GM19351 (cell line): ENCODE data around the gene TEX28.
"Not testable (repeated sequence)": the region's sequence is repeated elsewhere in the genome, so short reads cannot be mapped to it uniquely, and the experiment has no call there.

ENCODE experiments used
- ATAC-seq: cut with Tn5 transposase; IDR thresholded peaks from one replicate; pipeline ENCODE4 v1.9.1; 2021; ENCODE audit warnings: mild to moderate bottlenecking, moderate library complexity; ENCODE audit not compliant: unreplicated experiment

Gene TEX28

DNA sequence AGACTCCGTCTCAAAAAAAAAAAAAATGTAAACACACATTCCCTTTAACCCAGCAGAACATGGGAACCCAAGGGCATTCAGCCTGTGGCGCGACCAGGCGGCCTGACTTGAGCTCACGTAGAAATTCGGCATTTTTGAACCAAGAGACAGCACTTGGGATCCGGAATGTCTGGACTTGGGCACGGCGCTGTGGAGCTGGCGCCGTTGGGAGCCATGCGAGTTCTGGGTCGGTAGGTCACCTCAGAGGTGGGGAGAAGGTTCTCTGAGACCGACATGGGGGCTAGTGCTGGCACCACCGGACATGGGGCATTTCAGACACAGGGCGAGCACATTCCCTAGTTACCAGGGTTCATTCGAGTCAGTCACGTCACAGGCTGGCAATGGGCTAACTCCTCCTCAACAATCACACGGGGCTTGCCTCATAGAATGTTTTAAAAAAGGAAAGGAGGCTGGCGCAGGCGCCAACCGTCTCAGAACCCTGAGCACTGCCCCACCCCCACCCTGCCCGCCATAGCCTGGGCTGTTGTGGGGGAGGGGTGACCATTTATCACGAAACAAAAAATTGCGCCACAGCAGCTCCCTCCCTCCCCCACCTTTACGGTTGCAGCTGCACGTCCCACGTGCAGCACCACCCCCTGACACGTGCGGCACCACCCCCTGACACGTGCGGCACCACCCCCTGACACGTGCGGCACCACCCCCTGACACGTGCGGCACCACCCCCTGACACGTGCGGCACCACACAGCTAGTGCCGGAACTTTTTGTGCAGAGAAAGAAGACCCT, at the start of gene TEX28:
Gene TEX28, minus strand, starts transcription at position 334 of the 784 bp plus-strand sequence. CDS start 3,007 bp downstream, outside the sequence.
- no peak for ATAC-seq

DNA sequence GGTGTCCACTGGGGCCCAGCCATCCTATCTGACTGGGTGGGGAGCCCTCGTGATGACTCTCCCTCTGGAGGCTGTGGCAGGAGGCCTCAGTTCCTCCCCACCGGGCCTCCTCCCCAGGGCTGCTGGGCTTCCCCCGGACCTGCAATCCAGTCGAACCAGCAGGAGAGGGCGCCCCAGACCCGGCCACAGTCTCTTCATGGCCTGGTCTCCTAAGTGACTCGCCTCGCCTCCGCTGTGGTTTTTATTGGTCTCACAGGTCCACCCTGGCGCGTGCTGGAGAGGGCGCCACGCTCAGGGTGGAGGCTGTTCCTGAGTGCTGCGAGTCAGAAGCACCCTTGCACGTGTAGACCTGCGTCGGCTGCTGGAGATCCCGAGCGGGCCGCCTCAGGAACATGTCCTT, 48.7 kb upstream of the TEX28 start:
- ATAC-seq, result peak; percentile 34

- ATAC-seq, result not testable (repeated sequence)
Observed at GRCh38 chrX:154343063-154343462, 48.1 kb upstream of the TEX28 start.

DNA sequence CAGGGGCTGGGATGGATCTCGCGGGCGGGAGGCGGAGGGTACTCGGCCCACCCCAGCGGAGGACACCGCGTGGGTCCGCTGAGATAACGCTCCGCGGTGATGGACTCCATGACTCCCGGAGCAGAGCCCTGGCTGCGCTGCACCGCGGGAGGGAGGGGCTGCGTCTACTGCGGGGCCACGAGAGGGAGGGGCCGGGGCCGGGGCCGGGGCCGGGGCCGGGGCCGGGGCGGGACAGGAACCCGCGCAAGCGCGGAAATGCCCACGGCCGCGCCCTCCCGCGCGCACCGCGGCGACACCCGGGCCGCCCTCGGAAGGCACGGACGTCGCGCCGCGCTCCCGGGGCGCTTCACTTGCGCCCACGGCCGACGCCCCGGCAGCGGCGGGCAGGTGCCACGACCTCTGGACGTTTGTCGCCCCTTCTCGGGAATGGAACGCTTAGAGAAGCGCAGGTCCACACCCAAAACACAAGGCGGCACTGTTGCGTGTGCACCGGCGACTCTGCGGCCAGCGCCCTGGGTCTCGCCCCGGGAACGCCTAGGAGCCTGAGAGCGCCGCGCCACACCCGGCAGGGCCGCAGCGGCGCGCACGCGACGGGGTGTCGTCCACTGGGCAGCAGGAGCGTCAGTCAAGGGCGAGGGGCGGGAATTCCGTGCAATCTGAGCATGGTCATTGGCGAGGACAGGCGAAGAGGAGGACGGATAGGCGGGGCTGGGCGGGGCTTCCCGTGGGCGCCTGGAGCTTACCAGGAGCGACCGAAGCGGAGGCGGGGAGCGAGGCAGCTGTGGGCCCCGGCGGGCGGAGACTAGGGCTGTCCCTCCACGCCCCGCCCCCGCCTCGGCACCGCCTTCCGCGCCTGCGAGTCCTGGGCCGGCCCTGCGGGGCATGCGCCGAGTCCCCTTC, 46.7 kb upstream of the TEX28 start:
- peak; percentile 65 for ATAC-seq

GRCh38 chrX:154334496-154334895, 39.6 kb upstream of the TEX28 start:
- no peak for ATAC-seq

DNA sequence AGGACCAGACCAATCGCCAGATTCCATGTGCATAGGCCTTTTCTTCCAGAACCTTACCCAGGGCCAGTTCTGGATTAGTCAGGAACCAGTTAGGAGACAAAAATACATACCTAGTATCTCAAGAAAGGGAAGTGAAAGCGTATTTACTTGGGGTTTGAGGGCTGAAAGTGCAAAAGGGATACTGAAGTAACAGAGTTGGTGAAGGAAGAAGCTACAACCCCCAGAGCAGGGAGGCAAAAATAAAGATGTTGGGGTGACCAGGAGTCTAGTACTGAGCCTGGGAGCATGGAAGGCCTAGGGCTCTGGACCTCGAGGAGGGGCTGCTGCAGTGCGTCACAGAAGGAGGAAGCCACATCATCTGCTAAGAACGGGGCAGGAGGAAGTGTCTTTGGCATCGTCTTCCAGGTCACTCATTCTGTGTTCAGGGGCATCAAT, 38.9 kb upstream of the TEX28 start:
- peak; percentile 74 for ATAC-seq

DNA sequence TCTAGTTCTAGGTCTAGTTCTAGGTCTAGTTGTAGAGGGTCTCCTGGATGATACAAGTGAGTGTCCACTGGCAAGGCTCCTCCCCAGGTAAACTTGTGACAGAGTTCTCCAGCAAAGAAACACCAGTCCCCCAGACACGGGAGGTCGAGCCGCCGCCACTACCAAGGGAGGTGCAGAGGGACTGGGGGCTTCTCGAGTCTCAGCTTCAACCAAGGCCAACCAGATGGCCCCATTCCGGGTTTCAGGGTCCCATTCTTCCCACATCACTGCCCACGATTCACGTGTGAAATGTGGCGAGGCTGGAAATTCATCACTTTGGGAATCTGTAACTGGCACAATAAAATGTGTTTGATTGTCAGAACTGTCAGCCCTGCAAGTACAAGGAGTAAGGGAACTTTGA, 38.2 kb upstream of the TEX28 start:
- no peak for ATAC-seq

DNA sequence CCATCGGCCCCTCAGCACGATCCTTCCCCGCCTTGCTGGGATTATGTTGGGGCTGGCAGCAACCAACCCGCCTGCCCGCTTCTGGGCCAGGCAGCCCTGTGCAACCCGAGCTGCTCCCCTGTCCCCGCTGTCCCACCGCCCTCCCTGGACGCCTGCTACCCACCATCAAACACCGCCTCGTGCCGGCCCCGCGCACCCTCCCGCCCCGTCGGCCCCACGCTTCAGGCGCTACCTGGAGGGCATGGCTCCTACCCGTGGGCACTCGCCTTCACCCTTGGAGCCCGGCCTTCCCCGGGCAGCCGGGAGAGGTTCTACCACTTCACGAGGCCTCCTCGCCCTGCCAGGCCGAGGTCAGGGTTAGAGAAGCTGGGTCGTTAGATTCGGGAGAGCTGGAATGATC, 37.6 kb upstream of the TEX28 start:
- ATAC-seq, result no peak

DNA sequence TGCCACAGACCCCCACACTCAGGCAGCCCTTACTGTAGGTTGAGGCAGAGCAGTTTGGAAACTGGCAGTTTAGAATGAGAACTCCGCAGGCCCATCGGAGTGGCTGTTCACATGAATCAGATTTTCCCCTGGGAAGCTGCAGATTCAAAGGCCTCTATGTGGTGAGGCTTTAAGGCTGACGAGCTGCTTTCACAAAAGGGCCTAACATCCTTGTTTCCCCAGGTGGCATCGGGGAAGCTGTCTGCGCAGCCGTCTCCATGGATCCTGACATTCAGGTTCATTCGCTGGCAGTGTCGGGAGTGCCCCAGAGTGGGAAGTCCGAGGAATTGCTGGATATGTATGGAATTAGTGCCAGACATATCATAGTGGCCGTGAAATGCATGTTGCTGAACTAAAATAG, 34.4 kb upstream of the TEX28 start:
- ATAC-seq, result no peak

- ATAC-seq, result no peak
Observed at GRCh38 chrX:154328646-154329045, 33.7 kb upstream of the TEX28 start.

GRCh38 chrX:154327038-154327820, 32.3 kb upstream of the TEX28 start:
- ATAC-seq, result no peak

DNA sequence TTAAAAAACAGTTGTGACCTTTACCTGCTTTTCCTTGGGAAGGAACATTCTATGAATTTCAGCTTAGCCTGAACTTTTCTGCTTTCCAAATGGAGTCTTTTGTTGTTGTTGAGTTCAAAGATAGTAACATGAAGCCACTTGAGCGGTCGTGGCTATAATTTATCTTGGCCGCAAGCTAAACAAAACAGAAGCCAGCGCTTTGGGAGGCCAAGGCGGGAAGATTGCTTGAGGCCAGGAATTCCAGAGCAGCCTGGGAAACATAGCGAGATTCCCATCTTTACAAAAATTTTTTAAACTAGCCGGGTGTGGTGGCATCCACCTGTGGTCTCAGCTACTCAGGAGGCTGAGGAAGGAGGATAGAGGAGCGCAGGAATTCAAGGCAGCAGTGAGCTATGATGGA, 30.6 kb upstream of the TEX28 start:
- ATAC-seq, result no peak

- no peak for ATAC-seq
Observed at GRCh38 chrX:154323537-154323936, 28.6 kb upstream of the TEX28 start.

- ATAC-seq, result no peak
Observed at GRCh38 chrX:154322890-154323289, 28.0 kb upstream of the TEX28 start.

GRCh38 chrX:154321594-154321993, 26.7 kb upstream of the TEX28 start:
- ATAC-seq, result no peak

- ATAC-seq, result no peak
Observed at GRCh38 chrX:154321152-154321551, 26.2 kb upstream of the TEX28 start.

GRCh38 chrX:154320406-154320805, 25.5 kb upstream of the TEX28 start:
- no peak for ATAC-seq

DNA sequence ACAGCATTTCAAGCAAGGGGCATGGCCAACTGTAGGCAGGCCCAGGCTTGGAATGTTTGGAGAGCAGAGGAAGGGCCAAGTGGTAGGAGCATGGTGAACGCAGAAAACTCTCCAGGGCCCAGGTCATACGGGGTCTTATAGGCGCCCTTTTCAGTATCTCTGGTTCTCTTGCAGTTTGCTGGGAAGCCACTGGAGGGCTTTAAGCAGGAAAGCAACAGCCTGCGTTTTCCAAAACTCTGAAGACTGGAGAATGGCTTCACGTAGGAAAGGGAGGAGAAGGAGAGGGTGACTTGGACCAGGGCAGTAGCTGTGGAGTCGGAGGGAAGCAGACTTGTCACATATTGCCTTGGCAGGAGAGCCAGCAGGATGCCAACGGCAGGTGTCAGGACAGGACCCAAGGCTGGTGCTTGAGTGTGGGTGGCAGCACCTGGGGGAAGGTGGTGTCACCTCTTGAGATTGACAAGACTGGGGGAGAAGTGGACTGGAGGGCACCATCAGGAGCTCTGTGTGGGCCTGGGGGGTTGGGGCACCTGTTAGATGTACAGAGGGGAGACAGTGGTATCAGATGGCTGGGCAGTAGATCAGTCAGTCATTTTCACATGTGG, 22.6 kb upstream of the TEX28 start:
- no peak for ATAC-seq

- ATAC-seq, result no peak
Observed at GRCh38 chrX:154315416-154315815, 20.5 kb upstream of the TEX28 start.

GRCh38 chrX:154313147-154313546, 18.2 kb upstream of the TEX28 start:
- no peak for ATAC-seq

GRCh38 chrX:154312116-154312515, 17.2 kb upstream of the TEX28 start:
- no peak for ATAC-seq
